Kidney capillary endothelial cell (primary cell): ENCODE data around the gene GRM3.
"Not testable (repeated sequence)": the region's sequence is repeated elsewhere in the genome, so short reads cannot be mapped to it uniquely, and the experiment has no call there.

ENCODE experiments used
- DNase-seq: peaks from one replicate; pipeline ENCODE4 v3.0.0-alpha.2; 2018; ENCODE audit warnings: low spot score

The GRM3 gene

DNA sequence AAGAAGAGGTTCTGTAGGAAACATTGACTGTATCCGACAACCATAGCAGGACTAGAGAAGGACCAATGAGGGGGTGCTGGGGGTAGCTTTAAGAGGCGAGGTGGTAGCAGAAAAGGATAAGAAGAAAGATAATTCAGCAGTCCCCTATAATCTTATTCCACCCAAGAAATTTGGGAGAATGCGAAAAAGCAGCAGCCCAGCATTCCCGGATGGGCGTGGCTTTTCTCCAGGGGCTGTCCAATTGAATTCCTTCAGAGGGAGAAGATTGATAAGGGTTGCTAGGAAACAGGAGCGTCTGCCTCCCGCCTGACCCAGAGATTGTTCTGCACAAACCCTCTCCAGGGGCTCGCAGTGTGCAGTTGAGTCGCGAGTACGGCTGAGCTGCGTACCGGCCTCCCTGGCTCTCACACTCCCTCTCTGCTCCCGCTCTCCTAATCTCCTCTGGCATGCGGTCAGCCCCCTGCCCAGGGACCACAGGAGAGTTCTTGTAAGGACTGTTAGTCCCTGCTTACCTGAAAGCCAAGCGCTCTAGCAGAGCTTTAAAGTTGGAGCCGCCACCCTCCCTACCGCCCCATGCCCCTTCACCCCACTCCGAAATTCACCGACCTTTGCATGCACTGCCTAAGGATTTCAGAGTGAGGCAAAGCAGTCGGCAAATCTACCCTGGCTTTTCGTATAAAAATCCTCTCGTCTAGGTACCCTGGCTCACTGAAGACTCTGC, at the start of gene GRM3:
GRM3 (plus strand) TSS at position 349 of the 721 bp plus-strand sequence. CDS start 121,237 bp downstream, outside the sequence.
- no peak for DNase-seq

DNA sequence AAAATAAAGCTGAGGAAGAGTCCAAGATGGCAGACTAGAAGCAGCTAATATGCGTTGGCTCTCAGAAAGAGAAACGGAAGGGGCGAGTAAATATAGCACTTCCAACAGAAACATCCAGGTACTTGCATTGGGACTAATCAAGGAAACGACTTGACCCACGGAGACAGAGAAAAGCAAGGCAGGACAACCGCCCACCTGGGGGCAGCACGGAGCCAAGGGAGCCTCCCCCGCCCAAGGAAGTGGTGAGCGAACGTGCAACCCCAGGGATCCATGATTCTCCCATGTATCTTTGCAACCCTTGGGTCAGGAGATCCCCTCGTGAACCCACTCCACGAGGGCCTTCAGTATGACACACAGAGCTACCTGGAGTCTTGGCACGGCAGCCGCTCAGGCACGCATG, 45.4 kb upstream of the GRM3 start:
- DNase-seq: no peak

DNA sequence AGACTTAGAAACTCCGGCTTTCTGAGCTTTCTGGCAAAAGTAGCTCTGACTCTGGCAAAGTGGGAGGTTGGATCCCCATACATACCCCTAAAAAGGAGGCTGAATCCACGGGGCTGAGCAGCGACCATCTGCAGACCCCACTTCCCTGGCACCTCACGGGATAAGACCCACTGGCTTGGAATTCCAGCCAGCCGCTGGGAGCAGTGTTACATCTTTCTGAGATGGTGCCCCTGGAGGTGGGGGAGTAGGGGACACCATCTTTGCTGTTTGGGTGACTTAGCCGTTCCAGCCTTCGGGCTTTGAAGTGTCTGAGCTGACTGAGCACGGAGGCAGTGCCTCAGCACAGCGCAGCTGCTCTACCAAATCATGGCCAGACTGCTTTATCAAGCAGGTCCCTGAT, 45.0 kb upstream of the GRM3 start:
- no peak for DNase-seq

DNA sequence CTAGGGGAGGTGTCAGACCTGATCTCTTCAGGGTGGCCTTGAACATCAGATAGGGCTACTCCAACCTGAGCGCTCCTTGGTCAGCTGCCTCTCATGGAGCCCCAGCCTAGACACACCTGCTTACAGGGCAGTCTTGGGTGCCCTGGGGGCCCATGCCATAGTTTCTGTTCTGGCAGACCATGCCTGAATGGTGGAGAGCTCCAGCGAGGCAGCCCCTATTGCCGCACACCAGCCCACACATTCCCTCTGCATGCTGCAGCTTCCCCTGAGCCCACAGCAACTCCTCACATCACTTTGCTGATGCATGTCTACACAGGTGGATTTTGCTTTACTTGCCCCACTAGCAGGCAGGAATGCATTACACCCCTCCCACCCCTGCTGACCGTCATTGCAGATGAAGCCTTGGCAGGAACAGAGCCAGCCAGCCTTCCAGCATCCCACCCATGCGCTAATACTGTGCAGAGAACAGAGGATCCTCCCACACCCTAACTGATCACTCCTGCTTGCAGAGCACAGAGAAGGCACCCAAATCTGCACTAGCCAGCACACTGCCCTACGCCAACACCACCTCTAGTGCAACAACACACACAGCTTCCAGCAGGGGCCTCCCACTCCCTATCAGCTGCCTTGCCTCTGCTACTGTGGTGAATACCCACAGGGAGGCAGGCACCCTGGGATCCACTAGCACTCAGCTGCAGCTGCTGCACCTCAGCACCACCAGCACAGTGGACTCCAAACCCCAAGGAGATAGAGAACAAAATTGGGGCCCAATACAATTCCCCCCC, 43.0 kb upstream of the GRM3 start:
- no peak for DNase-seq

DNA sequence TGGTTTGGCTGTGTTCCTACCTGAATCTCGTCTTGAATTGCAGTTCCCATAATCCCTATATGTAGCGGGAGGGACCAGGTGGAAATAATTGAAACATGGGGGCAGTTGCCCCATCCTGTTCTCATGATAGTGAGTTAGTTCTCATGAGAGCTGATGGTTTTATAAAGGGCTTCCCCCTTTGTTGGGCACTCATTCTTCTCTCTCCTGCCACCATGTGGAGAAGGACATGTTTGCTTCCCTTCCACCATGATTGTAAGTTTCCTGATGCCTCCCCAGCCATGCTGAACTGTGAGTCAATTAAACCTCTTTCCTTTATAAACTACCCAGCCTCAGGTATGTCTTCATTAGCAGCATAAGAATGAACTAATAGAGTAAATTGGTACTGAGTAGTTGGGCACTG, 28.0 kb upstream of the GRM3 start:
- DNase-seq: not testable (repeated sequence)

DNA sequence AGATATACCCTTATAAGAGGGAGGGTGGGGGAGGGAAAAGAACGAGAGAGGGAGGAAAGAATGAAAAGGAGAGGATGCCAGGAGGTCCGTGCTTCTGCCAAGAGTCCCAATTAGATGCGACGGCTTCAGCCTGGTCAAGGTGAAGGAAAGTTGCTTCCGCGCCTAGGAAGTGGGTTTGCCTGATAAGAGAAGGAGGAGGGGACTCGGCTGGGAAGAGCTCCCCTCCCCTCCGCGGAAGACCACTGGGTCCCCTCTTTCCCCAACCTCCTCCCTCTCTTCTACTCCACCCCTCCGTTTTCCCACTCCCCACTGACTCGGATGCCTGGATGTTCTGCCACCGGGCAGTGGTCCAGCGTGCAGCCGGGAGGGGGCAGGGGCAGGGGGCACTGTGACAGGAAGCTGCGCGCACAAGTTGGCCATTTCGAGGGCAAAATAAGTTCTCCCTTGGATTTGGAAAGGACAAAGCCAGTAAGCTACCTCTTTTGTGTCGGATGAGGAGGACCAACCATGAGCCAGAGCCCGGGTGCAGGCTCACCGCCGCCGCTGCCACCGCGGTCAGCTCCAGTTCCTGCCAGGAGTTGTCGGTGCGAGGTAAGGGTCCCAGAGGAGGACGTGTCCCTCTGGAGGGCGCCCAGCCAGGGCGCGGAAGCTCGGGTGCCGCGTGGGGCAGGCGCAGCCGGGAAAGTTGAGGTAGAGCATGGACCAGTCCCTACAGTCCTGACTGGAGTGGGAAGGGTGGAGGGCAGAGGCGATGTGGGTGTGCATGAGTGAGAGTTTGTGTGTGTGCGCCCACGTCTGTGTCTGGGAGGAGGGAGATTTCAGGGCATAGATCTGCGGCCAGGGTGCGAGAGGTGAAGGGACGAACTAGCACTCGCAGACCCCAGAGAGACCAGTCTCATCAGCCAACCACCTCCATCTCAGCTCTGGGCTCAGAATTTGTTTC, 844 bp downstream of the GRM3 start:
- DNase-seq: no peak

DNA sequence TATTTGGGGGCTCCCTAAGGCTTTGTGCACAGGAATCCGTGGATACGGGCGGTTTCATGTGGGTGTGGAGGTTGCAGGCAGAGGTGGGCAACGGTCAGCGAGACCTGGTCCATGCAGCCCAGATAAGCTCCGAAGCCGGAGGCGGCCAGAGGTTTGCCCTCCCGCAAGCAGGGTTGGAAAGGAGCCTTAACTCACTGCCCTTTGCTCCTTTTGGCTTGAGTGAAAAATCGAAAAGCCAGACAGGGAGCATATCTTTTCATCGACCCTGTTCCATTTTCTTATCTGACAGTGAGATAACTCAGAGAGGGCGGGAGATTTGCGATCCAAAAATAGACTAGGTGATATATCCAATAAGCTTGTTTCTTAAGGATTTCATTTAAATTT, 1.5 kb downstream of the GRM3 start:
- no peak for DNase-seq

DNA sequence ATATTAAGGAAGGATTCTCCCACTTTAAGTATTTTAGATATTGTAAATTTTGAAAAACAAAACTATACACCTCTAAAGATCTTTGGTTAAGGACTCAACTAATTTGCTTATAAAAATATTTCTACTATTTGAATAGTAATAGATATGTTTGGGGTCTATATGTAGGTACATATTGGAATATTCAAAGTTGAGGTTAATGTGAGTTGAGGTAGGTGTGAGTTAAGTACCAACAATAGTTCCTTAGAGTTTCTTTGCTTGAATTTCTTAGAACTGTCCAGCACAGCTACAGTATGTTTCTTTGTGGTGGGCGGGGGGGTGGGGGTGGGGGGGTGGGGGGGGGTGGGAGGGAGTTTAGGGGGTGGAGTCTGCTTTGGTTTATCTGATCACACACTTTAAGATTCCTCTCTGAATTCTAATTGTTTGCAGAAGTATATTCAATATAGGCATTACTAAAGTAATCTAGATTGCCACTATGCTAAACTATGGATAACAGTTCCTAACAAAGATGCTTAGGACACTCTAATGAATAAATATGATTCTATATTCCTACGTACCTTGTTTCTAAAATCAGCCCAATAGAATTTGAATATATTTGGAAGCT, 2.1 kb downstream of the GRM3 start:
- DNase-seq: no peak

DNA sequence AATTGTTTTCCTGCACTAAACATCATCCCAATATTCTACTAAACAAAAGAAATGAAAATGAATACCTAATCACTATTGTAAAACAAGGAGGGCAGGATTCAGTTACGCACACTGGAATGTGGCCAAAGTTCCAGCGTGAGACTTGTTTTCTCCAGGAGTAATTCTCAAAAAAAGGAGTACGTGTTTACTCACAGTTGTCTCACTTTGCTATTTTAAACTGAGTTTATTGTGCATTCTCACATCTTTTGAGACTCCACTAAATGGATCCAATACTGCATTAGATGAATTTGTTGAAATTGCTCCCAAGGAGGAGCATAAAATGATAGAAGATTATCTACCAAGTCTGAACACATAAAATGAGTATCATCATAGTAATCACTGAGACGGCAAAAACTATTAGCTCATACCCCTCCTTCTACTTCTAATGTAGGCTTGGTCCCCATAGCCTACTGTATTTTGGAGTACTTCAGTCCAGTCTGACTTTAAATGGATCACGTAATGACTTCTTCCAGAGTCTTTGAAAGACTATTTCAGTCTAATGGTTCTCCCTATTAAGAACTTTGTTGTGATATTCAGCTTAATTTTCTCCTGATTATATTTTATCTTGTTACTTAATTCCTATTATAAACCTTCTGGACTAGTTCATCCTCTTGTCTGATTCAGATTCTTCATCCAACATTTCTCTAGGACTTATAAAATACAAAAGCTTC, 3.8 kb downstream of the GRM3 start:
- DNase-seq: no peak

DNA sequence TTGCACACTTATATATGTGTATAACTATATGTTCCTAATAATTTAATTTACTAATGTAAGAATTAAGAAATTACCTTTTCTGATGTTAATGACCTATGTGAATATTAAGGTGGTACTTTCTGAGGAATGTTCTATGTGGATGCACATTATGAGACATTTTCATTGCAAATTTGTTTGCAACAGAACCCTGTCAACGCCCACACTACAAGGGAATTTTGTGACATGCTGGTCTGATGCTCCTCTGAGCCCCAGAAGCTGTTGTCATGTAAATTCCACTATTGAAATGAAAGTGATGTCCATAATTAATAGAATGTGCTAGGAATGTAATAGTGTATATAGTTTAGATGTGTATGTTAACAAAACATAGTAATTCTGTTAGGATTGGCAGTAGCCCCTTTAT, 4.5 kb downstream of the GRM3 start:
- no peak for DNase-seq

DNA sequence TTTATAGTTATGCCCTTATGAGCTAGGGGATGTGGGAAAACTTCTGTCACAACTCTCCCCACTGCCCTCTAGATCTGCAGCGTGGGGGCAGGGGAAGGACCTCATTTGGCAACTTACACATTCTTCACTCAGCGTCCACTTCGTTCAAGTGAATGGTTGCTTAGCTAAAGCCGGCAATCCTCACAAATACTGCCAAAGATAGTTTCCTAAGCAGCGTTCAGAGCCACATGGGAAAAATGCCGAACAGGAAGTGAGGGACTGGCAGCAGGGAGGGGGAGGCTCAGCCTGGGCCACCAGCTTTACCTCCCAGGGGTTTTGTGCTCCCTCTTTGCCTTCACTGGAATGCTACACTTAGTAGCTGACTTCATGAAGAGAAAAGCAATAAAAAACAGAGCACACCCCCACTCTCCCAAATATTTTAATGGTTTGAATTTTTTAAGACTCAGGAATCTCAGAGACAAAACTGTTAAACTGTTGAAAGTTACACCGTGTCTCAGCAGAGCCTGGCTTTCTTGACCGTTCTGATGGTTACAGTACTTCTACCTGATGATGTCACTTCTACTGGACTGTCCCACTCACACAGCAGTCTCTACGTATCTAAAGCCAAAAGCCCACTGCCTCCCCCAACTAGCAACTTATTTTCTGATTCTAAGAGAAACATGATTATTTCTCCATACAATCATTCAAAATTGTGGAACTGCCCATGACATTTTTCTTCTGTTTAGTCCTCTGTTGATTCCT, 10.4 kb downstream of the GRM3 start:
- no peak for DNase-seq

DNA sequence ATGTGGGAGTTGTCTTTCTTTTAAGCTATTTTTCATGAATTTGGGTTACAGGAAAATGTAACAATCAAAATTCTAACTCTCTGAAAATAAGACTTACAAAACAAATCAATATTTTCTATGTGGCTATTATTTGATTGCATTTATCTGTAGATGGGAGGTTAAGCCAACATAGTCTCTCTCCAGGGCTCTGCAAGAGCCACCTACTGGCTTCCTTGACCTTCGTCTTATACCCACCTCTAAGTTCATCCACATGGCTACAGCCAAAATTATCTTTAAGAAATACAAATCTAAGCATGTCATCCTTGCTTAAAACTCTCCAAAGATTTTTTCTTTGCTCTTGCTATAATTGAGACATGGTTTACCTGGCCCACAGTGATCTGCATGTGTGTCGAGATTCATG, 14.2 kb downstream of the GRM3 start:
- no peak for DNase-seq

DNA sequence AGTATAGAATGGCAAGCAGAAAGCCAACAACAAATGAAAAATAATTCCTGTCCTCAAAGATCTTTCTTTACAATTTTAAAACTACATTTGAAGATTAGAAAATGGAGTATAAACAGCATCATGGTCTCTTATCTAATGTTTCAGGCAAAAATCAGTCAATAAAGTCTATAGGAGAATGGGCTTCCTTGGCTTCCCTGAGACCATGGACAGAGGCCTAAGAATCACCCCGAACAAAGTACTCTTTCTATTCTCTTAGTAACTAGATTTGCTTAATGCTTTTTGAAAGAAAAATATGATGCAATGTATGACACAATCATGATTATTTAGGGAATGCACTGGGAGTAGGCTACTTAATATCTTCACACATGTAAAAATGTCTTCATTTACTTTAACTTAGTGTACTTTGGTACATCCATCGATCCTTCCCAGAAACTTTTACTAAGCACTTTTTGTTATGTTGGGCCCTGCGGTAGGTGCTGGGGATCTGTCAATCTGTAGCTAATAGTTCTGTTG, 17.3 kb downstream of the GRM3 start:
- DNase-seq: no peak

DNA sequence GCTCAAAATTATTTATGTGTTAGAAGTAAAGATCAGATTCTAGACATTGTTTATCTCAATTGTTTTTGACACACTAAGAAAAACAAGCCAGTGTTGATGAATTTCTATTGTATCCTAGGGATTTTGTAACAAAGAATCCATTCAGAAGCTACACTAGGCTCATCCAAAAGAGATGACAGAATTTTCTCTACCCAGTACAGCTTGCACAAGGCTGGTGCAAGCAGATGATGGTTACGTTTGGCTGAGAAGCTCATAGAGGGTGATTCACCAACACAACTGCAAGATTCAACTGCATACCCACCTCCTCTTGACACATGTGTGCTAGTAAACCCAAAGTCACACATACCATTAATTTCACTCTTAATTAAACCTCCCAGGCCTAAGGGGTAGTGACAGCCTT, 20.8 kb downstream of the GRM3 start:
- no peak for DNase-seq

DNA sequence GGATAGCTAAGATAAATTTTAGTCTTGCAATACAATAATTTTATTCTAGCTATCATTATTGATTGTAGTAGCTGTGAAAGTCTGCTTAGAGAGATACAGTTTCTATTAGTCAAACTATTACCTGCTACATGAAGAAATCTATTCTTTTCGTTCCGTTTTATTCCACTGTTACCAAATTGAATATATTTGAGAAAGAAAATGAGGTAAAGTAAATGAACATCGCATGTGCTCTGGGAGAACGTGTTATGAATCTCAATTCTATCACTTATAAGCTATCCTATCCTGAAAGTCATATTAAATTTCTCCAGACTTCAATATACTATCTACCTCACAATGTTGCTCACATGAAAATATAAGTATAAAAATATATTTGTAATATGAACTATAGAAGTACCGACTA, 21.3 kb downstream of the GRM3 start:
- DNase-seq: no peak

DNA sequence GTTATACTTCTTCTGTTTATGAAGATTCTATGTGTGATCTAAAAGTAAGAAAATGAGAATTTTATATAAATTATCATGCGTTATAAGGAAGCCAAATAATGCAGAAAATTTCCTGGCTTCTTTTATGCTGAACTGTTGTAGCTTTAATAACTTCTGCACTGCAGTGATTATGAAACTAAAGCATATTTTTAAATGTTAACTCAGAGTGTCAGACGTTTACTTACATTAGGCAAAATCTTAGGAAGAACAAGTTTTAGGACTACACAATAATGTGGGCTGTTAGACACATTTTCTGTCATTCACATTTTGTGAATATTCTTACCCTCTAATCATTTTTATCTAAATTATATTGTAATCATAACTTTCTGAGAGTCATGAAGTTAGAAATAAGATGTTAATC, 22.0 kb downstream of the GRM3 start:
- DNase-seq: no peak

DNA sequence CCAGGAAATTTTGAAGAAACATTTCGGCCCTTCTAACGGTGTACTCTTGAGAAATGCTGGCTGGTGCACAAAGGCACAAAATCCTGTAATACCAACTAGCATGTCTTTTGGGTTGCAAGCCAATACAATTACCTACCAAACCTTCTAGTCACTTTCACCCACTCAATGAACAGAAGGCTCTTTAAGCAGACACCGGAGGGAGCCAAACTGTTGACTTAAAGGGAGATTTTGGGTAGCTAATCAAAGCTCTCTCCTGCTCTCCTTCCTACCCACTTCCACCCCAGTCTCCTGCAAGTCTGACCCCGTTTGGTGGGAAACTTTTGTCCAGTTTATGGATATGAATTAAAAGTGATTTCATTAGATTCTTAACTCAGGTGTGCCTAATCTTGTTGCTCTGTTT, 24.0 kb downstream of the GRM3 start:
- DNase-seq: no peak

DNA sequence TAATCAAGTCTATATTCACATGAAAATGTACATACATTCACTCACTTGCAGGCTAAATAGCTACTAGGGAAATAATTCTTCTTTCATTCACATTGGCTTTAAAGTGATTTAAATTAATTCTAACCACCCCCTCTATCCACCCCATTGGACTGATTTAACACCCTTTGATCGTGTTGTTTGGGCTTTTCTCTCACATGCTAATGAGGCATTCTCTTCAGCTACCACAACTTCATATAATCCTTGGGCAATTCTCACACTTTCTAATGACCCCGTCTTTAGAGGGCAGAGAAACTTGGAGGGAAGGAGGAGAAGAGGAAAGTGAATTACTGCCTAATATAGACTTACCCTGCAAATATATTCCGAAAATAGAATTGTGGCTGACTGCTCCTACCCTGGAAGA, 24.6 kb downstream of the GRM3 start:
- DNase-seq: no peak

DNA sequence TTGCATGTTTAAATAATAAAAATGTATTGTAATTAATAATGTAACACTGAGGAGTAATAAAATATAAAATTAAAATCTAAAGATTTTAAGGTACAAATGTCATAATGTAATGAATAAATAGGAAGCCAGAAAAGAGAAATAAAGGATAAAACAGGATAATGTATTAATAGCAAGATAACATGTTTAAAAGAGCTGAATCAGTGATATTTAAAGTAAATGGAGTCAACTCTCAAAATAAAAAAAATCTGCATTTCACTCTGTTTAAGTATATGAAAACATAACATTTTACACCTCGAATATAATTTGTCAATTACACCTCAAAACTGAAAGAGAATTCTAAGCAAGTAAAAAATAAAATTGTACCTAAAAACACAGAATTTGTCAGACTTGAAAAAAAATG, 44.1 kb downstream of the GRM3 start:
- no peak for DNase-seq

DNA sequence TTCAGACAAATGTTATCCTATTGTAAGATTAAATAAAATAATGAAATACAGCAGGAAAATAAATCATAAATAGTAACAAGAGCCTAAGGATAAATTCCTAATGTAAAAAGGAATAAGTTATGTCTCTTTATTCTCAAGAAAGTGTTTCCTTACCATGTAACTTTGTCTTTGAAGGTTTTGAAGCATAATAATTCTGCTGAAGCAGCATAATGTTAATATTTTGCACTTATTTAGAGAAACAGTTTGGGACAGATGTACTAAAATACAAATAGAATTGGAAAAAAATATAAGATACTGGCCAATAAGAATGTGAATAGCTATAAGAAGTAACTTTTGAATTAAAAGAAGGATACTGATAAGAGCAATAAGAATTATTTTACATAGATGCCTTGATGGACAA, 45.7 kb downstream of the GRM3 start:
- no peak for DNase-seq

DNA sequence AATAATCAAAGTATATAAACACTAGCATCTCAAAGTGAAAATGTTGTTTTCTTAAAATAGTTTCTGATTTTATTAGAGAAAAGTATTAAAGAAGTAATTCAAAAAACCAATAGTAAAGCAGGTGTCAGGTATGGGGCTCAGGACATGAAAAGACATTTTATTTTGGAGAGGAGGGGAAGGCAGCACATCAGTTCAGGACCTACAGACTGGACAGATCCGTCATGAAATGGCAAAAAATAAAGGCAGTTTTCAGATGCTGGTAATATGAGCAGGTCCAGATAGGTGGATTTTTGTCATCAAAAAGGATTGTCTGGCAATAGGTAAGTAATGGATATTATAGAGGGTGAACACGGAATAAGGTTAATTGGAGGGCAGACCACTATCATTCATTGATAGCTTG, 49.0 kb downstream of the GRM3 start:
- no peak for DNase-seq
